ENCODE results near the gene SLC30A3. TPM values are rescaled to one million over a fixed set of nuclear protein-coding genes. Genes with fewer than 3 reads are reported as not detected.

The SLC30A3 gene
- total and polyA plus RNA-seq, 2 of the 13 experiments (the other 11 are each of a cell fraction or from before 2014, with no cell fraction given) = 0.38 to 0.79 TPM

- TF ChIP-seq ZNF747 (CRISPR knock-in tag; IDR thresholded peaks at IDR 0.05; ENCODE audit: borderline replicate concordance) = no peak
- TF ChIP-seq ZNF883 (CRISPR knock-in tag; IDR thresholded peaks at IDR 0.05; ENCODE audit: not compliant biosample characterization) = no peak
- TF ChIP-seq MAFF (IDR thresholded peaks at IDR 0.05; ENCODE audit: low read depth, low read length) = no peak
- TF ChIP-seq KLF16 (CRISPR knock-in tag; IDR thresholded peaks at IDR 0.05) = no peak
Observed at GRCh38 chr2:27238976-27239375, 23.9 kb downstream of the SLC30A3 start (continued).

- no peak overlapping the region for H3K9ac ChIP-seq (ENCODE audit: insufficient read depth, low read depth, low read length)
- no peaks in the 10 kb centered on the region for H3K4me1 ChIP-seq (ENCODE audit: insufficient read depth, low read length)
- H3K4me2 ChIP-seq (ENCODE audit: low read depth, low read length) = no peak overlapping the region
- intact Hi-C loops (cut with micrococcal nuclease; ENCODE audit: unreplicated experiment) (no loop called here), in situ Hi-C loops (cut with HindIII; ENCODE audit: extremely low pct_ligation_motif_present, low pct_unique_long_range_greater_than_20kb) (no loop called here)
- no peak for TF ChIP-seq RFX1 (IDR thresholded peaks at IDR 0.05)
- TF ChIP-seq HNRNPH1 (optimal IDR thresholded peaks at IDR 0.05; ENCODE audit: low read depth, low read length) = no peak
- TF ChIP-seq AGO2 (optimal IDR thresholded peaks at IDR 0.05; ENCODE audit: low read depth, low read length) = peak; percentile 77
- no peak for TF ChIP-seq RBFOX2 (IDR thresholded peaks at IDR 0.05; ENCODE audit: low read depth, low read length)
- no peak for TF ChIP-seq TSC22D2 (CRISPR knock-in tag; IDR thresholded peaks at IDR 0.05; ENCODE audit: borderline replicate concordance)
- no peaks in the 10 kb centered on the region for H3K79me2 ChIP-seq (ENCODE audit: insufficient read depth, low read length)
- no peak for FAIRE-seq
- no TSS peak for BruUV-seq (replicated peaks)
- ATAC-seq = no peak
- no peaks in the 10 kb centered on the region for H3K27me3 ChIP-seq (ENCODE audit: control insufficient read depth in 1 of 2, insufficient read depth in 2 of 2, low read length in 2 of 2)
- no peaks in the 10 kb centered on the region for H3K9me3 ChIP-seq (ENCODE audit: low read length)
- POLR2A ChIA-PET = no interaction called here
- DNase-seq (ENCODE audit: low spot score) = no peak
- no peak overlapping the region for H3K27ac ChIP-seq (ENCODE audit: extremely low read length, insufficient read depth, low read length)
- no peak overlapping the region for H2AFZ ChIP-seq (ENCODE audit: low read length)
- peaks cover 82 to 96% of the 10 kb centered on the region in 2 experiments for H3K36me3 ChIP-seq (replicated peaks in 1 of 2; ENCODE audit: control insufficient read depth in 1 of 2, insufficient read depth in 2 of 2, low read length in 2 of 2)
- CTCF ChIA-PET (ENCODE audit: low intra/inter-chr PET ratio, low total read pairs) = no interaction called here
- WGBS (ENCODE audit: low lambda C conversion rate) = 96% methylated on average over 15 of the region's 15 CpGs
- H3K4me3 ChIP-seq (replicated peaks in 1 of 3; ENCODE audit: insufficient read depth in 1 of 3, low read depth in 2 of 3, low read length in 3 of 3) = no peak overlapping the region
- no peaks in the 10 kb centered on the region for H4K20me1 ChIP-seq (ENCODE audit: insufficient read depth, low read length)
Observed at GRCh38 chr2:27237341-27237945, 25.4 kb downstream of the SLC30A3 start.
